RPMI7951 (cell line): ENCODE measurements around the gene FXYD6. TPM values are rescaled to one million over a fixed set of nuclear protein-coding genes. Genes with fewer than 3 reads are reported as not detected.
"Not testable (repeated sequence)": the region's sequence is repeated elsewhere in the genome, so short reads cannot be mapped to it uniquely, and the experiment has no call there.

Experiments
- DNase-seq: peaks from one replicate; pipeline ENCODE4 v3.0.0-alpha.2; 2012; ENCODE audit warnings: low read depth
- total RNA-seq: library from RNA; depleted of rRNA; stranded (reverse); fragments of >200 nt; shearing (Covaris generic); gene quantifications from 2 replicates; pipeline ENCODE4 v1.2.3, GENCODE V29; 2014

FXYD6 gene
- total RNA-seq, 1 experiment from 2014 or later: 0.24 TPM

DNA sequence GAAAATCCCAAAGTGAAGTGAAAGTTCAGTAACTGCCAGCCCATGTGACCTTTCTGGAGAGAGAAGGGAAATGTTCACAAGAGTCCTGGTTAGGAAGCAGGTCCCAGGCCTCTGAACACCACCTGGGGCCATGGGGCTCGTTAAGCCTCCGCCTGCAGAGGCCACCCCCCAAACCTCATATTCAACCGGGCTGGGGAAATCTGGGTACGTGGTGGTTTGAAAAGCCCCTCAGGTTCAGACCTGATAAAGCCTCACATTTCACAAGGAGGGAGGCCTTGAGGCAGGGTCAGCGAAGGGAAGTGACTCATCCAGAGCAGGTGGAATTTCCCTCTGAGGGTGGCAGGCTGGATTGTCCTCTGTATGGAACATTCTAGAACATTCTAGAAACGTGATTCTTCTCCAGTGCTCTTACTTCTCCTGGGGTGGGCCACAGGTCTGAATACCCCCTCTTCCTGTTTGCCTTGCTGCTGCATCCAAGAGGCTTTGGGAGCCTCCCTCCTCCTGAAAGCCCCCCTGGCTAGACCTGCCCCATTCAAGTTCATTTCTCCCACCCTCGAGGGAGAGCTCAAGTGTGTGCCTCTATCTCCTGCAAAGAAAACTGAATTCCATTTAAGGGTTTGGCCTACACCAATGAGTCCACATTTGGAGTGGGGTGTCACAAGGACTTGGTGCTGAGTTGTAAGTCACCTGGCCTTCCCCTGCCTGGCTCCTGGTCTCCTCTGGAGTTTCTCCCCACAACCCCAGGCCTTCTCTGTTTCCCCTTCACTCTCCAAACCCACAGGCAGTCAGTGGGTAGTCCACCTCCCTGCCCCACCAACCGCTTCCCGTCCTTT, 58.2 kb downstream of the FXYD6 start:
- DNase-seq: peak; percentile 60

DNA sequence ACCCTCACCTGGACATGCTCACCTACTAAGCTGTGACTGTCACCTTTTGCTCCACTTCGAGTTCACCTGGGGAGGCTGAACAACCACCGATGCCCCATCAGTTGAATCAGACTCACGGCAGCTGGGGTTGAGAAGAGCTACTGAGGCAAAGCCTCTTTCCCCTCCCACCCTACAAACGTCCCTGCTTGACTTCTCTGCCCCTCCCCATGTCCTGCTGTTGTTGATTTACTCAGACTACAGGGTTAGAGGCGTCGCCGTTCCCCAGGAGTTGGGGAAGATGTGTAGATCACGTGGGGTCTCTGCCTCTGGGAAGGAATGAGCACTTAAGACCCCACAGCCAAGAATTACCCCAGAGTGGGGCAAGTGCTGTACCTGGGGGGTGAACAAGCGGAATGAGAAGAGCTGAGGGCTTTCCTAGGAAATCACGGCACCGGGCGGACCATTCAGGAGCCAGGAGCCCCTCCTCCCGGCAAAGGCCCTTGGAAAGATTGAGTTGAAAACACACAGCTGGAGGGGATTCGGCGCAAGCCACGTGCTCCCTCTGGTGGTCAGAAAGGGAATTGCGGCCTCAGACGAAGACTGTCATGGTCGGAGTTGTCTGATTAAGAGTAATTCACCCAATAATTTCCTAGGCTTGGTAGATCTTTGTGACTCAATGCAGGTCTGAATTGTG, 59.0 kb downstream of the FXYD6 start:
- DNase-seq: peak; percentile 65

DNA sequence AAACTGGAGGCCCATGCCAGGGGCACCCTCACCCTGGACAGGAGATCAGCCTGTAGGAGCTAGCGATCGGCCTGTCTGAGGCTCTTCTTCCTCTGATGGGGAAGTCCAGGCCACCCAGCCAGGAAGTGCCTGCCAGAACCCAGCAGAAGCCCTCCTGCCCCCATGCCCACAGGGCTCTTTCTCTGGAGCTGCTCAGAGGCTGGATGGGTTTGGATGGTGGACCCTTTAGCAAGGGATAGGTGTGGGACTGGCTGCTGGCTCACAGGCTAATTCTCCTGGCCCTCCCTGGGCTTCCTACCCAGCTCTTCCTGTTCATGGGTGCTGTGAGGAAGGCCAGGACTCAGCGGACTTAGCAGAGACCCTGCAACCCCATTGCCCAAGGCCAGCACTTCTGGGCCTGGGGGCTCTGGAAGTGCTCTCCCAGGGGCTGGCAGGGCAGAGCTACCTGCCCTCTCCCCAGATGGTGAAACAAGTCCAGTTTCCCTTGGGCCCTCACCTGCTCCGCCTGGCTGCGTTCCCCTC, 59.6 kb downstream of the FXYD6 start:
- no peak for DNase-seq

DNA sequence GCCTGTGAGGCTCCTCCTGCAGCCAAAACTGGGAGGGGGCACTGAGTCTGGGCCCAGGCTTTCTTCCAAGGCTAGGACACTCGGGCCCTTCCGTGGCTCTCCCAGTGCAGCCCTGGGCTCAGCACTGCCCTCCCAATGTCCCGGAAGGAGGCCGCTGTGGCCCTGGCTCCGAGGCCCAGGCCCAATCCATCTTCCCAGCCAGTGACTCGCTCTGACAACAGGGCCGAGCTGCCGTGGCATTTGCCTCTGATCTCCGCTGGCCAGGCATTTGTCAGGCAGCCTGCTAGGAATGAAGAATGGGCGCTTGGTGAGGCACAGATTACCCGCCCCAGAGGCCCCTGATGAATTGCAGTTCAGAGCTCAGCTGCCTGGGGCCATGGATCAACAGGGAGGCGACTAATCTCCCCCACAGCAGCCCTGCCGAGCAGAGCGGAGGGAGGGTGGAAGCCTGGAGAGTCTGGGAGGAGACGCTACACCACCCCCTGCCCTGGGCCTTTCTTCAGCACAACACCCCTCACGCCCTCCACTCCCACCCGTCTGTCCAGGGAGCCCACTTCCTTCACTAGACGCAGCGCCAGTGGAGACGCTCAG, 60.2 kb downstream of the FXYD6 start:
- peak; percentile 45 for DNase-seq

DNA sequence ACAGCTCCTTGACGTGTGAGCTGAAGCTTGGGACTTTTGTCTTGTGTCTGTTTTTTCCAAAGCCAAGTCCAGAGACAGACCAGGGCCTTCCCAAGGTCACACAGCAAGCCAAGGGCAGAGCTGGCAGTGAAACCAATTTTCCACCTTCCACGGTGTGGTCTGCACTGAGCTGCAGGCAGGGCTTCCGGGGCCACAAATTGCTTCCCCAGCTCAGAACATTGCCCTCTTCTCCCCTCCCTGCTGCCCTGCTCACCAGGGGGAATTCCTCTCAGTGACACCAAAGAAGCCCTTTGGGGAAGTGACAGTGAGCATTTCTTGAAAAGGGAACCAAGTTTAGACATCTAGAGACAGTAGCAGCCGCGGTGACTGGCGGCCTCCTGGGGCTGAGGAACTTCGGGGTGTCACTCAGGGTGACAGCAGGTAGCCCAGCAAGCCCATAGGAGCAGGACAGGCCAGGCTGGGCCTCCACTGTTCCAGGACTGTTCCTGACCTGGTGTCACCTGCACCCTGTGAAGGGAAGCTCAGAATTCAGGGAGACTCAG, 61.1 kb downstream of the FXYD6 start:
- DNase-seq: no peak

GRCh38 chr11:117814766-117815261, 61.6 kb downstream of the FXYD6 start:
- no peak for DNase-seq

DNA sequence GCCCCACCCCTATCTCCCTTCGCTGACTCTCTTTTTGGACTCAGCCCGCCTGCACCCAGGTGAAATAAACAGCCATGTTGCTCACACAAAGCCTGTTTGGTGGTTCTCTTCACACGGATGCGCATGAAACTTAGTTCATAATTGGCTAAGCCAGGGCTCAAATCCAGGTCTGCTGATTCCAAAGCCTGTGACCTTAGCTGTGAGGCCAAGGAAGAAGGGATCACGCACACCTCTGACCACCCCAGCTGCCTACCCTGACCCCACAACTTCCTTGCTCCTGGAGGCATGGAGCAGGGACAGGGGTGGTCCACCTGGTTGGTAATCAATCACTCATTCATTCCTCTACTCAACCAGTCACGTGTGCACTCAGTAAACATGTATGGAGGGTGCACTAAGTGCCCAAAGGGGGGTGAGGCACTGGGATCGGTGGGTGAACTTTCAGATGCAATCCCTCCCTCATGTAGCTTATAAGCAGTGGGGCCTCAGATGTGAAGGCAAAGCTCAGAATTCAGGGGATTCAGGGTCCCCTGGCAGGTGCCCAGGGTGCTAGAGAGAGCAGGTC, 62.2 kb downstream of the FXYD6 start:
- DNase-seq: no peak

GRCh38 chr11:117810056-117810451, 66.4 kb downstream of the FXYD6 start:
- not testable (repeated sequence) for DNase-seq

DNA sequence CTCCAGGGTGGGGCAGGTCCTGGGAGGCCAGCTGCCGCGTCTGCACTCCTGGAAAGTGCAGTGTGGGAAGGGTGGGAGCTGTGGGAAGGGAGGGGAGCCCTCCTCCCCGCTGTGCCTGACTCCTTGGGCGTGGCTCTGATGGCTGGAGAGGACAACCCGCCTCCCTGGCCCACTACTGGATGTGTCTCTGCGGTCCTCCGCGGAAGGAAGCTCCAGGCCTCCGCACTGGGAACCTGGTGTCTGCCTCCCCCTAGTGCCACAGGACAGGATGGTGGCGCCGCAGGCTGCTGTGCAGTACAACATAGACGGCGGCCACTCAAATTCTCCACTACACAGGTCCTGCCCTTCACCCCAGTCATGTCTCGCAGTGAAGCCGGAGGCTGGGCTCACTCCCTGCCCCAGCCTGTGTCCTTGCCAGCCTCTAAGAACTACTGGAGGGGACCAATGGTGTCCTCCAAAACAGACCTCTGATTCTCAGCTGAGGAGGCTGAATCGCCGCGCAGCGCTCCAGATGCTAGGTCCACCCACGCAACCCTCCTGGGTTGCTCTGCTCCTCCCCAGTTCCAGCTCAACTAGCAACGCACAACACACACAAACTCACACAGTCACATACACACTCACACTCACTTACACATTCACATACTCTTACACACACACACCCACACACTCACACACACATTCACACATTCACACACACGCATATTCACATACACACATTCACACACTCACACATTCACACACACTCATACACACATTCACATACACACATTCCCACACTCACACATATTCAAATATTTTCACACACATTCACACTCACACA, 67.0 kb downstream of the FXYD6 start:
- peak; percentile 53 for DNase-seq

GRCh38 chr11:117808784-117809183, 67.7 kb downstream of the FXYD6 start:
- DNase-seq: no peak

DNA sequence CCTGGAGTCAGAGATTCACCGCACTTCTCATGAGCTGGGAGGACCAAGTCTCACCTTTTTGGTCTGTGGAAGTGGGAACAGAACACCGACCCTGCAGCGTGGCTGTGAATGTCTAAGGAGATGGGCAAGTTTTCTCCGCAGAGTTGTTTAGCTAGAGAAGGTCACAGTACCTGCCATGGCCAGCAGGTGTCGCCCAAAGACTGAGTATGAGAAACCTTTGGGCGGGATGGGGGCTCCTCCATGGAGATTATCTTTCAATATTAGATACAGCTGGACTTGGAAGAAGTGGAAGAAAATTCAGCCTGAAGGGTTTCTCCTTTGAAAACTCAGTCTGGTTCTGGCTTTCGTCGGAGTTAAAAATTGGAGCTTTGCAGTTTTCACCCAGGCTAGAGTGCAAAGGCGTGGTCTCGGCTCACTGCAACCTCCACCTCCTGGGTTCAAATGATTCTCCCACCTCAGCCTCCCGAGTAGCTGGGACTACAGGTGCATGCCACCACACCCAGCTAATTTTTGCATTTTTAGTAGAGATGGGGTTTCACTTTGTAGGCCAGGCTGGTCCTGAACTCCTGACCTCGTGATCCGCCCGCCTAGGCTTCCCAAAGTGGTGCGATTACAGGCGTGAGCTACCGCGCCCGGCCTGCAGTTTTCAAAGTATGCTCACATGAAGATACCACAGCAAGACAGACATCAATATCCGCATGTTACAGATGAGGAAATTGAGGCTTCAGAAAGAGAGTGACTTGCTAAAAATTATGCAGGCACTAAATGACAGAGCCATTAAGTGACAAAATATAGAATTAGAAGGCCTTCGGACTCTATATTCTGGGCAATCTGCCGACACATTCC, 68.8 kb downstream of the FXYD6 start:
- DNase-seq: peak; percentile 42

DNA sequence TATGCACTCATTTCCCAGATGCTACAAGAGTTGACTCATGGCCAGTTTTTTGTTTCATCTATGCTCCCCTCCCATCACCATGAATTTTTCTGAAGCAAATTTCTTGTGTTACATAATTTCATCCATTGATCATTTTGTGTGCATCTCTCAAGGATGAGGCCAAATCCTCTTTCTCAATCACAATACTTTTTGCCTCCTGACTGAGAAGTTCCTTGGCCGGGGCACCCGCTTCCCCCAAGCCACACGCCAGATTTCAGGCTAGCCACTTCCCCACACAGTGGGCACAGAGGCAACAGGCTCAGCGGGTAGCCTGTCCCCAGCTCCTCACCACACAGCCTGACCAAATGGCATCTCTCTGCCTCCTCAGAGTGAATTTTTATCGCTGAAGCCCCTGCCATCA, 69.6 kb downstream of the FXYD6 start:
- no peak for DNase-seq

DNA sequence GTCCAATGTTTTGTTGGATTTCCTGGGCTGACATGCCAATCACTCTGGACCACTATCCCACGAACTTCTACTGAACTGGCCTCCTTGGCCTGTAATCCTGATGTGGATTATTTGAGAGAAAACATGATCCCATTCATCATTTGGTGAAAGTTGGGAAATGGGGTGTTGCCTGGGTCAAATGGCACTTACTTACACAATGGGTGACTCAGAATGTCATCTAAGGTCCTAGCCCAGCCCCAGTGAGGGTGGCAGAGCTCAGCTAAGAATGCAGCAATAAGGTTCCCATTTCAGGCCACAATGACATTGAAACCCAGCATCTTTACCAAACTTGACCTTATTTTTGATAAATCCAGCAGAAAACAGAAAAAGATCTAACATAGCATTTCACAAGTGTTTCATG, 71.4 kb downstream of the FXYD6 start:
- DNase-seq: no peak

DNA sequence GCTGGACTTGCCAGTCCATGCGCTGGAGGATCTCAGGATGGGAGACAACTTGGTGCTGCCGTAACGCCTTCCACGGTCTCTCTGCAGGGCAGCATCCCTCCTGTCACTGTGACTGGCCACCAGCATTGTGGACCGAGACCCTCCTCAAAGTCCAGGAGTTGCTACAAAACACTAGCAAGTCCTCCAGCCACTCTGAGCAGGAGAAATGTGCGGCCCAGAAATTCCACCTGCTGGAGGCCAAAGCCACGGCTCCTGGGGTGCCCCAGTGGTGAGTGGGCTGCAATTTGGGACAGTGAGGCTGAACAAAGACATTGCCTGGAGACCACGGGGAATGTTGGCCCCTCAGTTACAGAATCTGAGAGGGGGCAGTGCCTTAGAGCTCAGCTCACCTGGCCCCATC, 72.6 kb downstream of the FXYD6 start:
- DNase-seq: no peak

DNA sequence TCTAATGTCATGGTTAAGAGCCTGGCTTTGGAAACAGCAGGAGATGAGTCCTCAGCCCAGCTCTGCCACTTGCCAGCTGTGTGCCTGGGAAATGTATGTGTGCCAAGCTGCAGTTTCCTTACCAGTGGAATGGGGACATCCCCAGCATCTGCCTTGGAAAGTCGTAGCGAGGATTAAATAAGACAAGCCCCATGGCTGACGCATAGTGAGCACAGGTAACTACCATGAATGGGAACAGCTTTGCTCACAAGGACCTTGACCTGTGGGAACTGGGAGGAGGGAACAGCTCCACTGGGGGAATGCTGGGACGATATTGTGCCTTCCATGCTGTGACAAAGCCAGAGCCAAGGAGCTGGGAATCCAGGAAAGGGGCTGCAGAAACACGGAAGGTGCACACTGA, 76.8 kb downstream of the FXYD6 start:
- DNase-seq: no peak

- no peak for DNase-seq
Observed at GRCh38 chr11:117796872-117797529, 79.5 kb downstream of the FXYD6 start, which contains the start of gene DSCAML1. DSCAML1 (minus strand) TSS chr11:117797216; CDS start chr11:117797079, 137 bp downstream.

GRCh38 chr11:117796456-117796871, 80.0 kb downstream of the FXYD6 start:
- no peak for DNase-seq

GRCh38 chr11:117795638-117796455, 80.6 kb downstream of the FXYD6 start:
- DNase-seq: no peak
